Measurements from ENCODE around the gene MYO7B.

Gene MYO7B

DNA sequence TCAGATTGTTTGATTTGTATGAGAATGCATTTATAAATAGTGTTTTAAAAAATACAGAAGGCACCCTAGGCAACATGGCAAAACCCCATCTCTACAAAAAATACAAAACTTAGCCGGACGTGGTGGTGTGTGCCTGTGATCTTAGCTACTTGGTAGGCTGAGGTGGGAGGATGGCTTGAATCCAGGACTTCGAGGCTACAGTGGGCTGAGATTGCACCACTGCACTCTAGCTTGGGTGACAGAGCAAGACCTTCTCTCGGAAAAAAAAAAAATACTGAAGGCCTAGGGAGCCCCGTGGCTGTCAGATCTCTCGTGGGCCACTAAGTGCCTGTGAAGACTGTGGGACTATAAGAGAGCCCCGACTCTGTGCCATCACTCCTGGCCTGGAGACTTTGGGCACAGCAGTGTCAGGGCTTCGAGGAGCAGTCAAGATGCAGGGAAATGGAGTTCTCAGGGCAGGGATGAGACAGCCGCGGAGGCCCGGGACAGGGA lies 40.5 kb downstream of the MYO7B start:
- H3K4me3 ChIP-seq (ENCODE audit: low read depth, low read length), result no peak overlapping the region
- TF ChIP-seq CTCF (IDR thresholded peaks at IDR 0.05; ENCODE audit: low read depth, low read length), result no peak

DNA sequence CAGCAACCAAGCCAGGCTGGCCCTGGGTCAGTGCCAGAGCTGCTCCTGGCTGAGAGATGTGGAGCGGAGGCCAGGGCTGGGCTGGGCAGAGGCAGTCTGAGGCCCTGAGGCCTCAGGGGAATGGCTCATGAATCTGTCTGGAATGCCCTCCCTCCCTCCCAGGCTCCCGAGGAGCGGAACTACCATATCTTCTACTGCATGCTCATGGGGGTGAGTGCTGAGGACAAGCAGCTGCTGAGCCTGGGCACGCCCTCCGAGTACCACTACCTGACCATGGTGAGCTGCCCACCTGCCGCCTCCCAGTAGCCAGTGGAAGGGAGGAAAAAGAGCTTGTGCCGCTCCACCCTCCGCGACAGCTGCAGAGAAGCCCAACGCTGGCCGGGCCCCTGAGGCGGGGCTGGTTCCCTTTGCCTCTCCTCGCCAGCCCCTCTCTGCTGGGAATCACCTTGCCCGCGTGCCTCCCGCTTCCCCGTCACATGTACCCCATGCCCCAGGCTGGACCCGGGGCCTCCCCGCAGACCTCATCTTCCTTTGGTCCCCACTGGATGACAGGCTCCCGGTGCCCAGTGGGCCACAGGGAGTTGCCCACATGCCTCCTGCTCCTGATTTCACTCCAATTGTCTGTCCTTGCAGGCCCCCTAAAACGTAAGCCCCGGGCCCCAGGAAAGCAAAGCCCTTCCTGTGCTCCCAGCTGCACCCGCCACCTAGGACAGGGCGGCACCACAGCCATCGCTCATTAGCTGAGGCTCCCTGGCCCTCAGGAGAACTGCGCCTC lies 41.1 kb downstream of the MYO7B start:
- H3K4me3 ChIP-seq (ENCODE audit: low read depth, low read length), result no peak overlapping the region
- TF ChIP-seq CTCF (IDR thresholded peaks at IDR 0.05; ENCODE audit: low read depth, low read length), result no peak

DNA sequence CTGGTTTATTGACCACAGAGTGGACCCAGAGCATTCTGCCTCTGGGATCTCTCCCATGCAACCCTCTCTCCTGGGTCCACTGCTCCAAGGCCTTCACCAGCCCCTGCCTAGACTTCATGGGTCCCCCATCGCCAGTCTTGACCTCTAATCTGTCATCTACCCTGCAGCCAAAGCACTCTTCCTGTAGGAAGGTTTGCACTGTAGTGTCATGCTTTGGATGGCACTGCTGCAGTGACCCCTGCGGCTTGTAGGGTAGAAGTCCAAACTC lies 41.7 kb downstream of the MYO7B start:
- no peak overlapping the region for H3K4me3 ChIP-seq (ENCODE audit: low read depth, low read length)
- no peak for TF ChIP-seq CTCF (IDR thresholded peaks at IDR 0.05; ENCODE audit: low read depth, low read length)

- TF ChIP-seq CTCF (IDR thresholded peaks at IDR 0.05; ENCODE audit: low read depth, low read length), result no peak
- no peak overlapping the region for H3K4me3 ChIP-seq (ENCODE audit: low read depth, low read length)
These were observed 42.0 kb downstream of the MYO7B start for GRCh38 chr2:127577503-127577902.

- no peak overlapping the region for H3K4me3 ChIP-seq (ENCODE audit: low read depth, low read length)
- no peak for TF ChIP-seq CTCF (IDR thresholded peaks at IDR 0.05; ENCODE audit: low read depth, low read length)
These were observed 42.5 kb downstream of the MYO7B start for GRCh38 chr2:127577973-127578372.

GRCh38 chr2:127578411-127578810 lies 42.9 kb downstream of the MYO7B start:
- no peak overlapping the region for H3K4me3 ChIP-seq (ENCODE audit: low read depth, low read length)
- no peak for TF ChIP-seq CTCF (IDR thresholded peaks at IDR 0.05; ENCODE audit: low read depth, low read length)

- TF ChIP-seq CTCF (IDR thresholded peaks at IDR 0.05; ENCODE audit: low read depth, low read length), result no peak
- no peak overlapping the region for H3K4me3 ChIP-seq (ENCODE audit: low read depth, low read length)
These were observed 43.7 kb downstream of the MYO7B start for GRCh38 chr2:127579231-127579630.

All from WI38 (cell line).